ENCODE measurements around the gene EPDR1. TPM values are rescaled to one million over a fixed set of nuclear protein-coding genes. Genes with fewer than 3 reads are reported as not detected.

Gene EPDR1
- total and polyA plus RNA-seq, 2 donors (not counting 1 experiment from before 2014, with no cell fraction given) = 21.5 to 59.6 TPM

GRCh38 chr7:37927773-37928444, 7.5 kb downstream of the EPDR1 start:
- Histone ChIP-seq H2AFZ (ENCODE audit: low read length) (no peak overlapping the region), H3K9ac (ENCODE audit: insufficient read depth, low read length) (no peak overlapping the region), H3K79me2 (ENCODE audit: control insufficient read depth, insufficient read depth, low read length) (no peaks in the 10 kb centered on the region), H3K4me2 (ENCODE audit: extremely low read depth, insufficient read depth, low read length) (no peak overlapping the region), H3K4me3 (replicated peaks in 1 of 4; ENCODE audit: control extremely low read depth in 1 of 4, insufficient read depth in 1 of 4, low read depth in 3 of 4, low read length in 4 of 4) (no peak overlapping the region), H3K27me3 (ENCODE audit: control insufficient read depth, insufficient read depth, low read length) (no peaks in the 10 kb centered on the region), H3K9me3 (ENCODE audit: control insufficient read depth, insufficient read depth, low read depth, low read length) (no peaks in the 10 kb centered on the region), H3K4me1 (ENCODE audit: control insufficient read depth, extremely low read depth, insufficient read depth, low read length) (no peaks in the 10 kb centered on the region), H4K20me1 (ENCODE audit: control insufficient read depth, extremely low read depth, insufficient read depth, low read length) (no peaks in the 10 kb centered on the region), H3K36me3 (ENCODE audit: control insufficient read depth, insufficient read depth, low read length) (no peaks in the 10 kb centered on the region), H3K27ac (ENCODE audit: insufficient read depth, low read length) (no peak overlapping the region)
- DNase-seq (ENCODE audit: low read depth in 2 of 2) = peak; percentile 40 to 47
- TF ChIP-seq EZH2 (IDR thresholded peaks at IDR 0.05; ENCODE audit: low read length, missing control alignments) (no peak), CTCF (conservative IDR thresholded peaks at IDR 0.05 in 1 of 2, IDR thresholded peaks at IDR 0.05 in 1 of 2; ENCODE audit: low read depth in 1 of 2, low read length in 2 of 2) (no peak)

- H3K9me3 ChIP-seq (ENCODE audit: control insufficient read depth, insufficient read depth, low read depth, low read length) = no peaks in the 10 kb centered on the region
- no peak for TF ChIP-seq EZH2 (IDR thresholded peaks at IDR 0.05; ENCODE audit: low read length, missing control alignments)
- no peak for TF ChIP-seq CTCF (conservative IDR thresholded peaks at IDR 0.05 in 1 of 2, IDR thresholded peaks at IDR 0.05 in 1 of 2; ENCODE audit: low read depth in 1 of 2, low read length in 2 of 2)
- no peak overlapping the region for H3K27ac ChIP-seq (ENCODE audit: insufficient read depth, low read length)
- H3K4me3 ChIP-seq (replicated peaks in 1 of 4; ENCODE audit: control extremely low read depth in 1 of 4, insufficient read depth in 1 of 4, low read depth in 3 of 4, low read length in 4 of 4) = no peak overlapping the region
- H3K79me2 ChIP-seq (ENCODE audit: control insufficient read depth, insufficient read depth, low read length) = no peaks in the 10 kb centered on the region
- H4K20me1 ChIP-seq (ENCODE audit: control insufficient read depth, extremely low read depth, insufficient read depth, low read length) = no peaks in the 10 kb centered on the region
- H3K4me1 ChIP-seq (ENCODE audit: control insufficient read depth, extremely low read depth, insufficient read depth, low read length) = no peaks in the 10 kb centered on the region
- no peak overlapping the region for H3K4me2 ChIP-seq (ENCODE audit: extremely low read depth, insufficient read depth, low read length)
- no peak for DNase-seq (ENCODE audit: low read depth in 2 of 2)
- no peaks in the 10 kb centered on the region for H3K36me3 ChIP-seq (ENCODE audit: control insufficient read depth, insufficient read depth, low read length)
- no peaks in the 10 kb centered on the region for H3K27me3 ChIP-seq (ENCODE audit: control insufficient read depth, insufficient read depth, low read length)
- no peak overlapping the region for H3K9ac ChIP-seq (ENCODE audit: insufficient read depth, low read length)
- H2AFZ ChIP-seq (ENCODE audit: low read length) = no peak overlapping the region
Observed at GRCh38 chr7:37928878-37929277, 8.4 kb downstream of the EPDR1 start.

- Histone ChIP-seq H3K4me3 (replicated peaks in 1 of 4; ENCODE audit: control extremely low read depth in 1 of 4, insufficient read depth in 1 of 4, low read depth in 3 of 4, low read length in 4 of 4) (no peak overlapping the region), H3K36me3 (ENCODE audit: control insufficient read depth, insufficient read depth, low read length) (no peaks in the 10 kb centered on the region), H3K9ac (ENCODE audit: insufficient read depth, low read length) (no peak overlapping the region), H2AFZ (ENCODE audit: low read length) (no peak overlapping the region), H3K4me2 (ENCODE audit: extremely low read depth, insufficient read depth, low read length) (no peak overlapping the region), H3K9me3 (ENCODE audit: control insufficient read depth, insufficient read depth, low read depth, low read length) (no peaks in the 10 kb centered on the region), H3K4me1 (ENCODE audit: control insufficient read depth, extremely low read depth, insufficient read depth, low read length) (no peaks in the 10 kb centered on the region), H3K27ac (ENCODE audit: insufficient read depth, low read length) (no peak overlapping the region), H3K79me2 (ENCODE audit: control insufficient read depth, insufficient read depth, low read length) (no peaks in the 10 kb centered on the region), H4K20me1 (ENCODE audit: control insufficient read depth, extremely low read depth, insufficient read depth, low read length) (no peaks in the 10 kb centered on the region), H3K27me3 (ENCODE audit: control insufficient read depth, insufficient read depth, low read length) (no peaks in the 10 kb centered on the region)
- TF ChIP-seq CTCF (conservative IDR thresholded peaks at IDR 0.05 in 1 of 2, IDR thresholded peaks at IDR 0.05 in 1 of 2; ENCODE audit: low read depth in 1 of 2, low read length in 2 of 2) (no peak), EZH2 (IDR thresholded peaks at IDR 0.05; ENCODE audit: low read length, missing control alignments) (no peak)
- DNase-seq (ENCODE audit: low read depth in 2 of 2) = peak in 1 of 2 donors; percentile 90
Observed at GRCh38 chr7:37930226-37930948, 9.9 kb downstream of the EPDR1 start.
